Activated CD4-positive, alpha-beta T cell treated with anti-CD3 and anti-CD28 coated beads, Interleukin-10, Interleukin-2, amounts not matched to agents 100 ng/mL and 50 ng/mL, durations not matched to agents 16 hours and 8 hours (primary cell): ENCODE measurements around the gene TSC2.

Experiments used
- DNase-seq: peaks from one replicate; pipeline ENCODE4 v3.0.0-alpha.2; 2020

TSC2 gene

DNA sequence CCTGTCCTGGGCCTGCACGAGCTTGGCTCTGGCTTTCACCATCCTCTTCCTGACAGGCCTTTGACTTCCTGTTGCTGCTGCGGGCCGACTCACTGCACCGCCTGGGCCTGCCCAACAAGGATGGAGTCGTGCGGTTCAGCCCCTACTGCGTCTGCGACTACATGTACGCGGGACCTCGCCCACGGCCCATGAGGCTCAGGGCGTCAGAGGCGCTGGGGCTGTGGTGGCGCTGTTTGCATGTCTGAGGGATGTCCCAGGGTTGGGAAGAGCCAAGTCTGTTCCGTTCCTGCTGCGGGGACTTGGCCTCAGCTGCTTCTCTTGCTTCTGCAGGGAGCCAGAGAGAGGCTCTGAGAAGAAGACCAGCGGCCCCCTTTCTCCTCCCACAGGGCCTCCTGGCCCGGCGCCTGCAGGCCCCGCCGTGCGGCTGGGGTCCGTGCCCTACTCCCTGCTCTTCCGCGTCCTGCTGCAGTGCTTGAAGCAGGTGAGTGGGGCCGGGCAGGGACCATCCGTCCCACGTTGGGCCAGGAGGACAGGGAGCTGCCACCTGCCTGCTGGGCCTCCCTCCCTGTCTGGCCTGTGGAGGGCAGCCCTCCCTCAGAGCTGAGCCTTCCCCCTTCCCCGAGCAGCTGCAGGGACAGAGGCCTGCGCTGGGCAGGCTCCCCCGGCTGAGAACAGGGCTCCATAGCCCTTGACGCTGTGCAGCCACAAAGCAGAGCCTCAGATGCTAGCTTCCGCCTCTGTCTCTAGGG, 23.8 kb downstream of the TSC2 start:
- DNase-seq, result no peak

GRCh38 chr16:2072926-2073325, 25.1 kb downstream of the TSC2 start:
- DNase-seq, result no peak

- no peak for DNase-seq
Observed at GRCh38 chr16:2074071-2074470, 26.3 kb downstream of the TSC2 start.

DNA sequence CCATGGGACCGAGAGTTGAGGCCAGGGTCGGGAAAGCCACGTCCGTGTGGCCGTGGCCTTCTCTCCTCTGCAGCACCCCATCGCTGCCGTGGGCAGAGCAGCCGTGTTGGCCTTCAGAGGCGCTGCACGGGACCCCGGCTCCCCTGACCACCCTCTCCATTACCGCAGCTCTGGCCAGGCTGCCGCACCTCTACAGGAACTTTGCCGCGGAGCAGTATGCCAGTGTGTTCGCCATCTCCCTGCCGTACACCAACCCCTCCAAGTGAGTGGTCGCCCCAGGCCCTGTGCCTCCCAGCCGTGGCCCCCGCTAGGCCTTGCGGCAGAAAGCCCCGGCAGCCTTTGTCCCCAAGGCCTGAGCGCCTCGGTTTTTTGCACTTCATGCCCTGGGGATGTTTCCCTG, 27.8 kb downstream of the TSC2 start:
- DNase-seq, result no peak

- DNase-seq, result no peak
Observed at GRCh38 chr16:2076072-2076865, 28.5 kb downstream of the TSC2 start.

GRCh38 chr16:2077016-2077415, 29.2 kb downstream of the TSC2 start:
- DNase-seq, result no peak

DNA sequence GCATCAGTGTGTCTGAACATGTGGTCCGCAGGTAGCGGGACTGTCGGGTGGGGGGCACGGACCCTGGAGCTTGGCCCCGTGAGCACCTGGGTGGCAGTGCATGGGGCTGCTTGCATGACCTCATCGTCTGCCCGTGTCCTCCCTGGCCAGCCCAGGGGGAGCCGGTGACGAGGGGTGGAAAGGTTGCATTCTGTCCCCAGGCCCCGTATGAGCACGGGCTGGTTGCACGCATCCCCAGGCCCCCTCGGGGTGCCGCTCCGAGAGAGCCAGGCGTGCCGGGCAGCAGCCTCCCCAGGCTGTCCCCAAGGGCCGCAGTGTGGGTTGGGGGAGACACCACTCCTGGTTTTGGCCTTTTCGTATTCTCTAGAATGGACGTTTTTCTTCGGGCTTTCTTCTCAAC, 29.9 kb downstream of the TSC2 start:
- DNase-seq, result no peak

DNA sequence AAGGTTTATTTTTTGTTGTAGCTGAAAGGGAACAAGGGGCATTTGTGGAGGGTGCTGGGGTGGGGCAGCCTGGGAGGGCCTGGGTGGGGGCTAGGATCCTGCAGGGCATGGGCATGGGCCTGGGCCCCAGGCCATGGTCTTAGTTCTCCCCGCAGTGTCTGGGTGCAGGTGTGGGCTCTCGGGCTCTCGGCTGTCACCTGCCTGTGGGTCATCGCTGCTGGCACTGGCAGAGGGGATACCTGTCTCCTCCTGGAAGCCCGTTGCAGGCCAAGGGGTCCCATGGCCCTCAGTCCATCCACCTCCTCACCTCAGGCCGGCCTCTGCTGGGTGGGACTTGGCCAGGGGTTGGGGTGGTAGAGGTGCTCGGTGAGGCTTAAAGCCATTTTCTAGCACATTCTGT, 30.3 kb downstream of the TSC2 start:
- no peak for DNase-seq

DNA sequence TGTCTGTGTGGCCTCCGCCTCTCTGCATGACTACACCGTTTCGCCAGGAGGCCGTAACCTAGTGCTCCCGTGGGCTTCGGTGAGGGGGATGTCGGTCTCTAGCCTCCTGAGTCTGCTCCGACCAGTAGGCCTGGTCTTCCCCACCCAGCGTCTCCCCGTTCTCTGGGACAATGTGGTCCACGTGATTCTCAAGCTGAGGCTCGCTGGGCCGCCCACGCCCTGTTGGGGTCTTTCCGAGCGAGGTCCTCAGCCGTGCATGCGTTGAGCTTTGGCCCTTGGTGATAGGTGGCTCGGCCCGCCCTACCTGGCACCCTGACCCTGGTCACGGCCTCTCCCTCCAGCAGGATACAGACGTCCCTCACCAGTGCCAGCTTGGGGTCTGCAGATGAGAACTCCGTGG, 30.9 kb downstream of the TSC2 start:
- DNase-seq, result no peak

- no peak for DNase-seq
Observed at GRCh38 chr16:2079311-2079800, 31.6 kb downstream of the TSC2 start.

- DNase-seq, result no peak
Observed at GRCh38 chr16:2079991-2080390, 32.2 kb downstream of the TSC2 start.

DNA sequence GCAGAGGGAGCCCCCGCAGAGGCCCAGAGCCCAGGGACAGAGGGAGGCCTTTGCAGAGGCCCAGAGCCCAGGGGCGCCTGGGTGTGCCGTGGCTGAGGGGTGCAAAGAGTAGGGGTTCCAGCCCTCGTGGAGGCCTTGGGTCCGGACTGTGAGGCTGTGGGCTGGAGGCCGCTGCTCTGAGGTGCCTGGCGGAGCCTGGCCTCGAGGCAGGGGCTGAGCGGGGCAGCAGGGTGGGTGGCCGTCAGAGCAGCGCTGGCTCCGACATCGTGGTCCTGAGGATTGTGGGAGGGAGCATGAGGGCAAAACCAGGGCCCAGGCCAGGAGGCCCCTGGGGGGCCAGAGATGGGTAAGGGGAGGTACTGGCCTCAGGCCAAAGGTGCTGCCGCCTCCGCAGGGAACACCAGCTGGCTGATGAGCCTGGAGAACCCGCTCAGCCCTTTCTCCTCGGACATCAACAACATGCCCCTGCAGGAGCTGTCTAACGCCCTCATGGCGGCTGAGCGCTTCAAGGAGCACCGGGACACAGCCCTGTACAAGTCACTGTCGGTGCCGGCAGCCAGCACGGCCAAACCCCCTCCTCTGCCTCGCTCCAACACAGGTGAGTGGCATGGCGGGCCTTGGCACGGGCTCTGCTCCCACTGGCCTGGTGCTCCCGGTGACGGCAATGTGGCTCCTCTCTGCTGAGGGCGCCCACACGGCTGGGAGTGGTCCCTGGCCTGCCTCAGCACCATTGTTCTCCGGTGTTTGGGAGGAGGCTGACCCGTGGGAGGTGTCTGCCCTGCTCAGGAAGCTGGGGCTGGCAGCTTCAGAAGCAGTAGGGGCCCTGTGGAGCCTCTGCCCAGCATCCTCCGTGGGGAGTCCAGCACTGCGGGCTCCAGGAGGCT, 33.7 kb downstream of the TSC2 start:
- no peak for DNase-seq

DNA sequence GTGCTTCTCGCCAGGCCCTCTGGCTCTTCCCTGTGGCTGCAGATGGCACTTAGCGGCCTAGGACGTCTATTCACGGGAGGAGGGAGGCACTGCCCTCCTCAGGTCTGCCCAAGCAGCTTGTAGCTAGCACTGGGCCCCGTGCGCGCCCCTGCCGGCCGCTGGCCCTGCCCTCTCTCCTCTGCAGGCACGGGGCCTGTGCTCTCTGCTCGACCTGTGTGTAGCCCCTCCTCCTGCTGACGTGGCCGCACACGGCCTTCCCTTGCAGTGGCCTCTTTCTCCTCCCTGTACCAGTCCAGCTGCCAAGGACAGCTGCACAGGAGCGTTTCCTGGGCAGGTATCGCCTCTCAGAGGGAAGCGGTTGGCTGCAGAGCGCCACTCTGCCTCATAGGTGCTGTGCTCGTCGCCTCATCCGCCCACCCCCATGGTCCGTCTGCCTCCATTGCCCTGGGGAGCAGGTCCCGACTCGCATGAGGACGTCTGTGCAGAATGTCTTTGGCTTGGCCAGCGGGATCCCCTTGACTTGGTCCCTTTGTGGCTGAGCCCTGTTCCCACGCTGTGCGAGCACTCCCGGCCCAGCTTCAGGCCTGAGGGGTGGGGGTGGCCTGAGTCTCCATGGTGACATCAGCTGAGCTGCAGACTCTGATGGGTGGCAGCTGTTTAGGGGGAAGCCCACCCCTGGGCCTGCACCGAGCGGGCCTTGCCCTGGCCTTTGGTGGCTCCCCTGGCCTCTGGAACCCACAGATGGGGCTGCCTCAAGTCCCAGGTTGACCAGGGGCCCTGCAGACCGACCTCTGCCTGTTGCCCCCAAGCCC, 34.6 kb downstream of the TSC2 start:
- DNase-seq, result no peak

DNA sequence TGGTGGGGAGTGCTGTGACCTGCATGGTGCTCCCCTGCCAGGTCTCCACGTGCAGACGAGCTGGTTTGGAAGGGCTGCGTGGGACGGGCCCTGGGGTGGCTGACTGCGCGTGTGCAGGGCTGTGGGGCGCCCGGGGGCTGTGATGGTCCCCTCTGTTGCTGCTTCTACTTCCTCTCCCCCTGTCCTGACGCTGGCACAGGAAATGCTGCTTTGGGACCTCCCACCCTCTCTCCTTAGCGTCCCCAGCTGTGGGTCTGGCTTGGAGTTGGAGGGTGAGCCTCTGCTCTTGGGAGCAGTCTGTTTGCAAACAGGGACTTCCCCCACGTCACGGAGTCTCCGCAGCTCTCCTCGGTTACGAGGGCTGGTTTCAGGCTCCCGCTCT, 35.2 kb downstream of the TSC2 start:
- DNase-seq, result no peak

DNA sequence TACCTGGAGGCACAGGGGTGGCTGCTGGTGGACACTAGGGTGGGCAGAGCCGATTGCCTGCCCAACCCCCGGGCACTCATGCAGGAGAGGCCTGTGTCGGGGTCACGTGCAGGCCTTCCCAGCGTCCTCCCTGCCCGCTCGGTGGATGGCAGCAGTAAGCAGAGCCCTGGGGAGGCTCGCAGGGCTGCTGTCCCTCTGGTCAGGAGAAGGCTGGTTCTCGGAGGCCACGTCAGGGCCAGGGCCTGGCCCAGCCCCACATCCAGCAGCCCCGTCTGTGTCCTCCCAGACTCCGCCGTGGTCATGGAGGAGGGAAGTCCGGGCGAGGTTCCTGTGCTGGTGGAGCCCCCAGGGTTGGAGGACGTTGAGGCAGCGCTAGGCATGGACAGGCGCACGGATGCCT, 35.6 kb downstream of the TSC2 start:
- no peak for DNase-seq

- no peak for DNase-seq
Observed at GRCh38 chr16:2083876-2084780, 36.3 kb downstream of the TSC2 start.

- DNase-seq, result no peak
Observed at GRCh38 chr16:2084895-2085625, 37.3 kb downstream of the TSC2 start.

DNA sequence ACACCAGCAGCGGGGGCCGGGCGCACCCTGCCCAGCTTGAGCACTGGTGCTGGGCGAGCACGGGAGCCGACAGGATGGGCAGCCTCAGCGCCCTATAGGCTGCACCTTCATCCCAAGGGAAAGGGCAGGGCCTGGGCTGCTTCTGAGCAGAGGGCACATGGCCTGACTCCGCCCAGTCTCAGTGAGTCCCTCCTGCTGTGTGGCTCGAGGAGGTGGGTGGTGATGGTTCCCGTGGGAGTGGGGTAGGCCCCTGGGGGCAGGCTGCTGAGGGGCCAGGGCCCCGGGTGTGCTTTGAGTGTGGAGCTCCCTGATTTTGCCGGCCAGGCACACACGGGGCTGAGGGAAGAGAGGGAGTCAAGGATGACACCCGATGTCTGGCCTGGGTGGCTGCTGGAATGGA, 37.9 kb downstream of the TSC2 start:
- no peak for DNase-seq

- no peak for DNase-seq
Observed at GRCh38 chr16:2086106-2086742, 38.4 kb downstream of the TSC2 start.
